Measurements from ENCODE around the gene MRPS18C. TPM values are rescaled to one million over a fixed set of nuclear protein-coding genes. Genes with fewer than 3 reads are reported as not detected.

MRPS18C gene
- total and polyA plus RNA-seq, 2 experiments from 2014 or later = 14.6 to 116 TPM

DNA sequence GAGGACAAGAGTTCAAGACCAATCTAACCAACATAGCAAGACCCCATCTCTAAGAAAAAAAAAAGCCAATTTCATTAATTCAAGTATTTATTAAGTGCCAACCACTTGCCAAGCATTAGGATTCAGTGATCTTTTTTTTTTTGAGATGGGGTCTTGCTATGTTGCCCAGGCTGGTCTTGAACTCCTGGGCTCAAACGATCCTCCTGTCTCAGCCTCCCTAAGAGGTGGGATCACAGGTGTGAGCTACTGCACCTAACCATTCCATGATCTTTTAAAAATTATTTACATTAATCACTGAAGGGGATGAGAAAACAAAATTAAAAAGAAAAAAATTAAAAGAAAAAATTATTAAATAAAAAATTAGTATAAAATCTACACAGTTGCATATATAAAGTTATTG lies 24.7 kb upstream of the MRPS18C start:
- H3K4me3 ChIP-seq = no peak overlapping the region
- TF ChIP-seq, protein P1, sequence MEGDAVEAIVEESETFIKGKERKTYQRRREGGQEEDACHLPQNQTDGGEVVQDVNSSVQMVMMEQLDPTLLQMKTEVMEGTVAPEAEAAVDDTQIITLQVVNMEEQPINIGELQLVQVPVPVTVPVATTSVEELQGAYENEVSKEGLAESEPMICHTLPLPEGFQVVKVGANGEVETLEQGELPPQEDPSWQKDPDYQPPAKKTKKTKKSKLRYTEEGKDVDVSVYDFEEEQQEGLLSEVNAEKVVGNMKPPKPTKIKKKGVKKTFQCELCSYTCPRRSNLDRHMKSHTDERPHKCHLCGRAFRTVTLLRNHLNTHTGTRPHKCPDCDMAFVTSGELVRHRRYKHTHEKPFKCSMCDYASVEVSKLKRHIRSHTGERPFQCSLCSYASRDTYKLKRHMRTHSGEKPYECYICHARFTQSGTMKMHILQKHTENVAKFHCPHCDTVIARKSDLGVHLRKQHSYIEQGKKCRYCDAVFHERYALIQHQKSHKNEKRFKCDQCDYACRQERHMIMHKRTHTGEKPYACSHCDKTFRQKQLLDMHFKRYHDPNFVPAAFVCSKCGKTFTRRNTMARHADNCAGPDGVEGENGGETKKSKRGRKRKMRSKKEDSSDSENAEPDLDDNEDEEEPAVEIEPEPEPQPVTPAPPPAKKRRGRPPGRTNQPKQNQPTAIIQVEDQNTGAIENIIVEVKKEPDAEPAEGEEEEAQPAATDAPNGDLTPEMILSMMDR (IDR thresholded peaks at IDR 0.05; ENCODE audit: low read depth, low read length) = no peak
- DNase-seq (ENCODE audit: low read depth in 1 of 2, low spot score in 1 of 2) = no peak
- no peaks in the 10 kb centered on the region for H3K4me1 ChIP-seq (ENCODE audit: low read depth)
- no peak overlapping the region for H3K27ac ChIP-seq
- no peaks in the 10 kb centered on the region for H3K27me3 ChIP-seq
- no peaks in the 10 kb centered on the region for H3K9me3 ChIP-seq (ENCODE audit: low read depth)
- peaks cover 15% of the 10 kb centered on the region for H3K36me3 ChIP-seq

DNA sequence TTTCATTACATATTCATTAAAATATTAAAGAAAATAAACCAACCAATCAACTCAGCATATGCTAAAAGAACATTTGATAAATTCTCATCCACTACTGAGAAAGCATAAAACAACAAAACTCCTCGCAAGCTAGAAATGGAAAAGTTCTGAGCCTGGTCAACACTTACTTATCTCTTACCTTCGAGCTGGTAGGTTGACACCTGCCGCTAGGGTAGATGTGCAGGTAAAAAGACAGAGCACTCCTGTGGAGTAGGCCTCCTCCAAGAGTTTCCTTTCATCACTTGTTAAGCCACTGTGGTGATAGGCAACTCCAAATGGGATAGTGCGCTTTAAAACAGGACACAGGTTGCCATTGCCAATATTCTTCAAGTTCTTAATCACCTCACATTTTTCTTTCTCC lies 19.2 kb upstream of the MRPS18C start:
- Histone ChIP-seq H3K27me3 (no peaks in the 10 kb centered on the region), H3K9me3 (ENCODE audit: low read depth) (no peaks in the 10 kb centered on the region), H3K27ac (no peak overlapping the region), H3K4me1 (ENCODE audit: low read depth) (no peaks in the 10 kb centered on the region), H3K36me3 (peaks cover 14% of the 10 kb centered on the region), H3K4me3 (no peak overlapping the region)
- DNase-seq (ENCODE audit: low read depth in 1 of 2, low spot score in 1 of 2) = no peak
- TF ChIP-seq, protein P1 (IDR thresholded peaks at IDR 0.05; ENCODE audit: low read depth, low read length) = no peak

- no peaks in the 10 kb centered on the region for H3K27me3 ChIP-seq
- TF ChIP-seq, protein P1 (IDR thresholded peaks at IDR 0.05; ENCODE audit: low read depth, low read length) = no peak
- no peak overlapping the region for H3K27ac ChIP-seq
- DNase-seq (ENCODE audit: low read depth in 1 of 2, low spot score in 1 of 2) = no peak
- H3K36me3 ChIP-seq = peaks cover 29% of the 10 kb centered on the region
- H3K9me3 ChIP-seq (ENCODE audit: low read depth) = no peaks in the 10 kb centered on the region
- no peak overlapping the region for H3K4me3 ChIP-seq
- H3K4me1 ChIP-seq (ENCODE audit: low read depth) = no peaks in the 10 kb centered on the region
Observed at GRCh38 chr4:83438719-83439118, 17.1 kb upstream of the MRPS18C start.

DNA sequence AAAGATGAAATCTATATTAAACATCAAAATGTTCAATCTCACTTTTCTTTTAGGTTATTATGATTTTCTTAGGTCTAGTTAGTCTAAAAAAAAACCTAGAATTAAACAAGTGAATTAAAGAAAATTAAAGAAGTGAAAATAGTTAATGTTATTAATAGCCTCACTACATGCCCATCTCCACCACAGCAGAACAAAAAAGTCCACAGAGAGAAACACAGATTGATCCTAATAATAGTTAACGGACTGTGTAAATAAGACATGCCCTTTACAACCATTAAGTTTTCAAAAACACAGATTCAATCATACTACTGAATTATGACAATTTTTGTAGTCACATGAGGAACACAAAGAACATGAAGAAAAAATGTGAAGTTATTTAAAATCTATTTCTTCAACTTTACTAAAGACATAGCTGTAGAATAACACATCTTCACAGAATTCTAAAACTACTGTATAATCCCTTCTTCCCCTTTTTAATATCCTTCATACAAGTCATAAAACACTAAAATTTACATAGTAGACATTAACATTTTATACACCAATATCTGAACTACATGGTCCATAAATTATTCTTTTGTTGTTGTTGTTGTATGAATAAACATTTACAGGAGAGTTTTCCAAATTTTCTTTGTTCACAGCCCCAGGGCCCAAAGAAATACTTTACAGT lies 15.6 kb upstream of the MRPS18C start:
- DNase-seq (ENCODE audit: low read depth in 1 of 2, low spot score in 1 of 2) = no peak
- Histone ChIP-seq H3K36me3 (peaks cover 37% of the 10 kb centered on the region), H3K27ac (no peak overlapping the region), H3K9me3 (ENCODE audit: low read depth) (no peaks in the 10 kb centered on the region), H3K4me1 (ENCODE audit: low read depth) (no peaks in the 10 kb centered on the region), H3K27me3 (no peaks in the 10 kb centered on the region), H3K4me3 (no peak overlapping the region)
- TF ChIP-seq, protein P1 (IDR thresholded peaks at IDR 0.05; ENCODE audit: low read depth, low read length) = no peak

DNA sequence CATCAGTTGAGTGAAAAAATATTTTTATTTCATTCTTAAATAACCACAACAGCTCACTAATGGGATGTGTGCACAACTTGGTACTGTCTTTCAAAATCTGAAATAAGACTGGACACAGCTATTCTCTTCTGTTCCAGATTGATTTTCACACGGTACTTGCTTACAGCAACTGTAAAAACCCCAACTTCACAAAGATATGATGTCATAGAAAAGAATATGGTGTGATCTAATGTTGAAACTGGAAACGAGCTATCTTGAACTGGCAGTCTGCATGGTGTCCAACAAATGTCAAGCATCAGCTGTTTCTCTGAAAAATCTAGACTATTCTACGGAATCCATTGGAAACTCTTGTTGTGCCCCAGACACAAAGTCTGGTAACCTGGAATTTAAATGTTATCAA lies 15.0 kb upstream of the MRPS18C start:
- no peak for DNase-seq (ENCODE audit: low read depth in 1 of 2, low spot score in 1 of 2)
- Histone ChIP-seq H3K9me3 (ENCODE audit: low read depth) (no peaks in the 10 kb centered on the region), H3K36me3 (peaks cover 37% of the 10 kb centered on the region), H3K4me1 (ENCODE audit: low read depth) (no peaks in the 10 kb centered on the region), H3K27me3 (no peaks in the 10 kb centered on the region), H3K4me3 (no peak overlapping the region), H3K27ac (no peak overlapping the region)
- TF ChIP-seq, protein P1 (IDR thresholded peaks at IDR 0.05; ENCODE audit: low read depth, low read length) = no peak
